IMR-90 (cell line): Measurements from ENCODE around the gene KIFC3. TPM values are rescaled to one million over a fixed set of nuclear protein-coding genes. Genes with fewer than 3 reads are reported as not detected.

Experiments used
- ATAC-seq: fragments of 200-7000 bp; cut with Tn5 transposase; 2 replicates; pipeline ENCODE4 v1.9.1; 2020; ENCODE audit warnings: low read depth, mild to moderate bottlenecking, moderate library complexity
- BruUV-seq: library from RNA; stranded (reverse); fragments of 400-500 nt; replicated peaks from 2 replicates; lab custom pipeline; 2021; lab: Mats Ljungman, UMichigan
- CTCF ChIA-PET: fragments of 300-600 bp; formaldehyde crosslinking; extraction: SDS; loops from one replicate; lab custom pipeline; 2021; ENCODE audit warnings: antibody characterized with exemption; lab: Yijun Ruan, JAX
- POLR2A ChIA-PET: fragments of 300-600 bp; sonication (Branson Sonifier 250); formaldehyde crosslinking; loops from one replicate; lab custom pipeline; 2022; ENCODE audit warnings: antibody characterized with exemption; ENCODE audit not compliant: unreplicated experiment; lab: Charles Lee
- DNase-seq: peaks from one replicate; pipeline ENCODE4 v3.0.0; 2013
- H2AFZ ChIP-seq: replicated peaks from 2 replicates; pipeline ENCODE3; 2013; ENCODE audit warnings: low read length, mild to moderate bottlenecking; ENCODE audit not compliant: poor library complexity
- H2AK5ac ChIP-seq: 2 replicates; pipeline ENCODE4 v1.6.1; 2013; ENCODE audit warnings: low read depth, low read length, inconsistent platforms
- H2AK9ac ChIP-seq: replicated peaks from 2 replicates; pipeline ENCODE3; 2013; ENCODE audit warnings: mild to moderate bottlenecking, low read depth, low read length, moderate library complexity; ENCODE audit not compliant: poor library complexity
- H2BK120ac ChIP-seq: 2 replicates; pipeline ENCODE4 v1.6.1; 2013; ENCODE audit warnings: low read depth, low read length, inconsistent platforms
- H2BK15ac ChIP-seq: 3 replicates; pipeline ENCODE4 v1.6.1; 2013; ENCODE audit warnings: low read depth, low read length, inconsistent platforms
- H2BK20ac ChIP-seq: 2 replicates; pipeline ENCODE4 v1.6.1; 2013; ENCODE audit warnings: low read depth, mild to moderate bottlenecking, inconsistent platforms, low read length, moderate library complexity
- H2BK5ac ChIP-seq: 2 replicates; pipeline ENCODE4 v1.6.1; 2013; ENCODE audit warnings: mild to moderate bottlenecking, low read depth, low read length, inconsistent platforms; ENCODE audit not compliant: poor library complexity, severe bottlenecking
- H3K14ac ChIP-seq: replicated peaks from 2 replicates; pipeline ENCODE4 v1.6.1; 2013; ENCODE audit warnings: low read depth, low read length, inconsistent platforms
- H3K18ac ChIP-seq: 2 replicates; pipeline ENCODE4 v1.6.1; 2013; ENCODE audit warnings: low read depth, low read length, control low read depth
- H3K23ac ChIP-seq: 2 replicates; pipeline ENCODE4 v1.6.1; 2013; ENCODE audit warnings: low read depth, low read length, inconsistent platforms
- H3K27ac ChIP-seq: 2 replicates; pipeline ENCODE4 v1.5.1; 2013; ENCODE audit warnings: mild to moderate bottlenecking, control low read depth, low read length; ENCODE audit not compliant: insufficient read depth
- H3K27me3 ChIP-seq: 2 replicates; pipeline ENCODE4 v1.6.1; 2013; ENCODE audit warnings: low read length; ENCODE audit not compliant: control insufficient read depth, insufficient read depth
- H3K36me3 ChIP-seq: 2 replicates; pipeline ENCODE4 v1.6.1; 2013; ENCODE audit warnings: low read length, mixed read lengths; ENCODE audit not compliant: control insufficient read depth, insufficient read depth
- H3K4ac ChIP-seq: 2 replicates; pipeline ENCODE4 v1.6.1; 2013; ENCODE audit warnings: low read depth, low read length, inconsistent platforms
- H3K4me1 ChIP-seq: 2 replicates; pipeline ENCODE4 v1.6.1; 2013; ENCODE audit warnings: low read length, mixed read lengths; ENCODE audit not compliant: control insufficient read depth, insufficient read depth
- H3K4me2 ChIP-seq: 2 replicates; pipeline ENCODE4 v1.6.1; 2013; ENCODE audit warnings: low read depth, mild to moderate bottlenecking, control low read depth, low read length, moderate library complexity
- H3K4me3 ChIP-seq: 2 replicates; pipeline ENCODE4 v1.5.1; 2013; ENCODE audit warnings: low read depth, mild to moderate bottlenecking, control low read depth, low read length, moderate library complexity; ENCODE audit not compliant: insufficient read depth
- H3K56ac ChIP-seq: 2 replicates; pipeline ENCODE4 v1.6.1; 2013; ENCODE audit warnings: low read length, inconsistent platforms; ENCODE audit not compliant: insufficient read depth; ENCODE audit errors: extremely low read depth
- H3K79me1 ChIP-seq, 2 experiments: 2 replicates each; pipeline ENCODE4 v1.6.1; 2013; ENCODE audit warnings: low read length in 2 of 2, inconsistent platforms in 1 of 2, low read depth in 1 of 2
- H3K9ac ChIP-seq: 2 replicates; pipeline ENCODE4 v1.6.1; 2013; ENCODE audit warnings: low read depth, low read length, control low read depth
- H3K9me1 ChIP-seq: 2 replicates; pipeline ENCODE4 v1.6.1; 2013; ENCODE audit warnings: low read length, inconsistent platforms; ENCODE audit not compliant: insufficient read depth
- H3K9me3 ChIP-seq: 2 replicates; pipeline ENCODE4 v1.6.1; 2013; ENCODE audit warnings: low read length; ENCODE audit not compliant: control insufficient read depth, insufficient read depth
- H4K20me1 ChIP-seq: 2 replicates; pipeline ENCODE4 v1.6.1; 2013; ENCODE audit warnings: low read length, inconsistent platforms; ENCODE audit not compliant: insufficient read depth
- H4K5ac ChIP-seq: 2 replicates; pipeline ENCODE4 v1.6.1; 2013; ENCODE audit warnings: mild to moderate bottlenecking, low read depth, low read length, control low read depth
- H4K8ac ChIP-seq, 2 experiments: 2 replicates each; pipeline ENCODE4 v1.6.1; 2013; ENCODE audit warnings: low read depth in 2 of 2, low read length in 2 of 2, control low read depth in 1 of 2, inconsistent platforms in 1 of 2
- H4K91ac ChIP-seq: 2 replicates; pipeline ENCODE4 v1.6.1; 2013; ENCODE audit warnings: low read depth, low read length, inconsistent platforms; ENCODE audit not compliant: insufficient read depth
- BHLHE40 ChIP-seq: fragments of 150-350 bp; IDR thresholded peaks from 2 replicates; pipeline ENCODE4 v1.6.1; 2016; ENCODE audit warnings: mild to moderate bottlenecking, low read depth, low read length
- CEBPB ChIP-seq: IDR thresholded peaks from 2 replicates; pipeline ENCODE4 v1.6.1; 2012; ENCODE audit warnings: low read depth, low read length, improper control_type of control experiment
- CHD1 ChIP-seq: IDR thresholded peaks from 2 replicates; pipeline ENCODE4 v1.6.1; 2012; ENCODE audit warnings: low read depth, low read length, improper control_type of control experiment
- MAFK ChIP-seq: IDR thresholded peaks from 2 replicates; pipeline ENCODE4 v1.6.1; 2012; ENCODE audit warnings: low read depth, low read length, improper control_type of control experiment
- MAZ ChIP-seq: IDR thresholded peaks from 2 replicates; pipeline ENCODE4 v1.6.1; 2012; ENCODE audit warnings: low read depth, mild to moderate bottlenecking, low read length, improper control_type of control experiment, moderate library complexity, borderline replicate concordance
- MXI1 ChIP-seq: IDR thresholded peaks from 2 replicates; pipeline ENCODE4 v1.6.1; 2012; ENCODE audit warnings: low read depth, mild to moderate bottlenecking, low read length, moderate library complexity, borderline replicate concordance
- RFX5 ChIP-seq: IDR thresholded peaks from 2 replicates; pipeline ENCODE4 v1.8.0; 2012; ENCODE audit warnings: low read depth, mild to moderate bottlenecking, low read length, moderate library complexity
- SMC3 ChIP-seq: fragments of 150-350 bp; IDR thresholded peaks from 2 replicates; pipeline ENCODE4 v1.6.1; 2016; ENCODE audit warnings: low read depth, mild to moderate bottlenecking, antibody characterized with exemption, low read length, moderate library complexity
- WGBS, 2 experiments: methylation state at CpG; one replicate each; pipeline versions ENCODE4 v1.1.5 to v1.1.7; 2013; ENCODE audit warnings: missing lambda C conversion rate in 2 of 2; ENCODE audit not compliant: insufficient read length in 1 of 2; ENCODE audit errors: extremely low coverage in 2 of 2; 5-methylcytosine and 5-hydroxymethylcytosine counted together
- dilution Hi-C: fragments of 300-500 bp; cut with HindIII; formaldehyde crosslinking; loops from one replicate; pipeline ENCODE4 v1.14.3; 2018; ENCODE audit warnings: low sequenced_read_pairs; ENCODE audit not compliant: unreplicated experiment
- in situ Hi-C: fragments of 300-500 bp; cut with MboI; formaldehyde crosslinking; loops from 3 replicates; pipeline ENCODE4 v1.14.3; 2019; ENCODE audit warnings: low sequenced_read_pairs, inconsistent platforms, mixed read lengths
- intact Hi-C: fragments of 100-400 bp; cut with micrococcal nuclease; formaldehyde crosslinking; loops from 2 replicates; pipeline ENCODE4 v1.10.0; 2022
- polyA plus RNA-seq, 3 experiments: library from polyadenylated mRNA; depleted of rRNA; stranded (reverse); fragments of >200 nt; gene quantifications; 2 replicates each; pipeline ENCODE4 v1.2.3, GENCODE V29; 2012; ENCODE audit warnings: low replicate concordance in 1 of 3
- total RNA-seq: library from RNA; depleted of rRNA; stranded (reverse); fragments of >200 nt; gene quantifications from 2 replicates; pipeline ENCODE4 v1.2.3, GENCODE V29; 2012
- TF ChIP-seq, protein P1 (sequence below): fragments of 150-350 bp; IDR thresholded peaks from 2 replicates; pipeline ENCODE4 v1.6.1; 2016; ENCODE audit warnings: low read depth, mild to moderate bottlenecking, low read length, moderate library complexity, borderline replicate concordance
- TF ChIP-seq, protein P2 (sequence below): conservative IDR thresholded peaks from 2 replicates; pipeline ENCODE4 v1.5.1; 2012; ENCODE audit warnings: mild to moderate bottlenecking, low read depth, low read length, improper control_type of control experiment
- TF ChIP-seq, protein P3 (sequence below): fragments of 150-350 bp; IDR thresholded peaks from 2 replicates; pipeline ENCODE4 v1.6.1; 2017; ENCODE audit warnings: mild to moderate bottlenecking, antibody characterized with exemption, low read length, low read depth

KIFC3 gene
- total and polyA plus RNA-seq, 2 of the 4 experiments (the other 2 are of a cell fraction), result 48.6 to 62.5 TPM

DNA sequence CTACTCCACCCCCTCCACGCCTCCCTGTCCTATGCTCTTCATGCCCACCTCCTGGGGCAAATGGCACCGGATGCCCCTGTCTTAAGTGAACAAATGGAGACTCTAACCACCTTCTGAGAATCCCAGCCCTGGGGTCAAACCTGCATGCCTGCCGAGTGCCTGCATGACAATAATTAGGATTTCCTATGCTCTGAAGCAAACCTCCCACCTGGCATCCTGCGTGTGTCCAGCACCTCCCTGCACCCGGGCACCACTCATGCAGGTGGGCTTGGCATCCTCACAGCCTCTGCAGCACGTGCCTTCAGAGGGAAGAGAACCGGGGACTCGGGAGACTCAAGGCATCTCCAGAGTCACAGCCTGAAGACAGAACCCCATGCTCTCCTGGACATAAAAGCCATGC lies 11.2 kb upstream of the KIFC3 start:
- H3K9me1 ChIP-seq, result peaks cover 22% of the 10 kb centered on the region
- POLR2A ChIA-PET, result no interaction called here
- no peak overlapping the region for H4K8ac ChIP-seq
- H2AK5ac ChIP-seq, result no peak overlapping the region
- no peaks in the 10 kb centered on the region for H3K9me3 ChIP-seq
- CTCF ChIA-PET, result interaction anchor here (1.0 kb wide), 1 partner anchor 13 kb away, joined by 3 read pairs; no protein-coding TSS in a partner anchor
- in situ Hi-C loops, result no loop called here
- H3K23ac ChIP-seq, result no peak overlapping the region
- ATAC-seq (no peak), DNase-seq (no peak)
- WGBS, 2 experiments, result 80% methylated on average over 1 of the region's 8 CpGs; no CpG with 5 or more reads in 1 of the 2 experiments
- H4K91ac ChIP-seq, result no peak overlapping the region
- no TSS peak for BruUV-seq
- dilution Hi-C loops, result no loop called here
- H3K4me2 ChIP-seq, result no peak overlapping the region
- H3K36me3 ChIP-seq, result no peaks in the 10 kb centered on the region
- no peak overlapping the region for H2BK20ac ChIP-seq
- no peak overlapping the region for H3K18ac ChIP-seq
- no peak overlapping the region for H2BK15ac ChIP-seq
- no peak overlapping the region for H3K4ac ChIP-seq
- H2AFZ ChIP-seq, result no peak overlapping the region
- H2AK9ac ChIP-seq, result no peak overlapping the region
- no peak for TF ChIP-seq CHD1
- no peak for TF ChIP-seq MXI1
- TF ChIP-seq MAFK, result no peak
- no peak for TF ChIP-seq MAZ
- TF ChIP-seq, protein P1, sequence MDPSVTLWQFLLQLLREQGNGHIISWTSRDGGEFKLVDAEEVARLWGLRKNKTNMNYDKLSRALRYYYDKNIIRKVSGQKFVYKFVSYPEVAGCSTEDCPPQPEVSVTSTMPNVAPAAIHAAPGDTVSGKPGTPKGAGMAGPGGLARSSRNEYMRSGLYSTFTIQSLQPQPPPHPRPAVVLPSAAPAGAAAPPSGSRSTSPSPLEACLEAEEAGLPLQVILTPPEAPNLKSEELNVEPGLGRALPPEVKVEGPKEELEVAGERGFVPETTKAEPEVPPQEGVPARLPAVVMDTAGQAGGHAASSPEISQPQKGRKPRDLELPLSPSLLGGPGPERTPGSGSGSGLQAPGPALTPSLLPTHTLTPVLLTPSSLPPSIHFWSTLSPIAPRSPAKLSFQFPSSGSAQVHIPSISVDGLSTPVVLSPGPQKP, result no peak
- no peak for TF ChIP-seq BHLHE40
- TF ChIP-seq, protein P2, sequence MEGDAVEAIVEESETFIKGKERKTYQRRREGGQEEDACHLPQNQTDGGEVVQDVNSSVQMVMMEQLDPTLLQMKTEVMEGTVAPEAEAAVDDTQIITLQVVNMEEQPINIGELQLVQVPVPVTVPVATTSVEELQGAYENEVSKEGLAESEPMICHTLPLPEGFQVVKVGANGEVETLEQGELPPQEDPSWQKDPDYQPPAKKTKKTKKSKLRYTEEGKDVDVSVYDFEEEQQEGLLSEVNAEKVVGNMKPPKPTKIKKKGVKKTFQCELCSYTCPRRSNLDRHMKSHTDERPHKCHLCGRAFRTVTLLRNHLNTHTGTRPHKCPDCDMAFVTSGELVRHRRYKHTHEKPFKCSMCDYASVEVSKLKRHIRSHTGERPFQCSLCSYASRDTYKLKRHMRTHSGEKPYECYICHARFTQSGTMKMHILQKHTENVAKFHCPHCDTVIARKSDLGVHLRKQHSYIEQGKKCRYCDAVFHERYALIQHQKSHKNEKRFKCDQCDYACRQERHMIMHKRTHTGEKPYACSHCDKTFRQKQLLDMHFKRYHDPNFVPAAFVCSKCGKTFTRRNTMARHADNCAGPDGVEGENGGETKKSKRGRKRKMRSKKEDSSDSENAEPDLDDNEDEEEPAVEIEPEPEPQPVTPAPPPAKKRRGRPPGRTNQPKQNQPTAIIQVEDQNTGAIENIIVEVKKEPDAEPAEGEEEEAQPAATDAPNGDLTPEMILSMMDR, result no peak
- TF ChIP-seq, protein P3, sequence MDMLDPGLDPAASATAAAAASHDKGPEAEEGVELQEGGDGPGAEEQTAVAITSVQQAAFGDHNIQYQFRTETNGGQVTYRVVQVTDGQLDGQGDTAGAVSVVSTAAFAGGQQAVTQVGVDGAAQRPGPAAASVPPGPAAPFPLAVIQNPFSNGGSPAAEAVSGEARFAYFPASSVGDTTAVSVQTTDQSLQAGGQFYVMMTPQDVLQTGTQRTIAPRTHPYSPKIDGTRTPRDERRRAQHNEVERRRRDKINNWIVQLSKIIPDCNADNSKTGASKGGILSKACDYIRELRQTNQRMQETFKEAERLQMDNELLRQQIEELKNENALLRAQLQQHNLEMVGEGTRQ, result no peak
- no peak for TF ChIP-seq SMC3
- no peak for TF ChIP-seq CEBPB
- no peak for TF ChIP-seq RFX5
- no peak overlapping the region for H3K9ac ChIP-seq
- no peak overlapping the region for H3K14ac ChIP-seq
- H3K4me1 ChIP-seq, result peaks cover 20% of the 10 kb centered on the region
- no peak overlapping the region for H2BK120ac ChIP-seq
- no peak overlapping the region for H3K27ac ChIP-seq
- no peak overlapping the region for H2BK5ac ChIP-seq
- no peak overlapping the region for H3K56ac ChIP-seq
- intact Hi-C loops, result no loop called here
- no peaks in the 10 kb centered on the region for H3K79me1 ChIP-seq
- H4K5ac ChIP-seq, result no peak overlapping the region
- H3K4me3 ChIP-seq, result no peak overlapping the region
- H4K20me1 ChIP-seq, result no peaks in the 10 kb centered on the region
- H3K27me3 ChIP-seq, result no peaks in the 10 kb centered on the region
